Tibial artery (tissue), 4 donors: ENCODE results near the gene LGR5.
"Not testable (repeated sequence)": the region's sequence is repeated elsewhere in the genome, so short reads cannot be mapped to it uniquely, and the experiment has no call there.

Source experiments
- DNase-seq, 2 donors: peaks; one replicate each; pipeline ENCODE4 v3.0.0-alpha.2; 2019
- H3K27ac ChIP-seq, 2 donors: fragments of 200-600 bp; sonication (generic) in 1 of 2; 1 replicate in 1 of 2; 2 replicates in 1 of 2; pipeline ENCODE4 v1.5.1; 2018 to 2019; ENCODE audit warnings: mild to moderate bottlenecking in 1 of 2
- H3K27me3 ChIP-seq, 2 donors: fragments of 200-600 bp; sonication (generic) in 1 of 2; one replicate each; pipeline versions ENCODE4 v1.5.1 to v1.6.0; 2016 to 2019
- H3K36me3 ChIP-seq, 3 donors: fragments of 200-600 bp; sonication (generic) in 2 of 3; one replicate each; pipeline ENCODE4 v1.5.1; 2016 to 2019; ENCODE audit warnings: mild to moderate bottlenecking in 2 of 3
- H3K4me1 ChIP-seq, 4 donors: fragments of 200-600 bp; sonication (generic) in 2 of 4; 1 replicate in 3 of 4; 2 replicates in 1 of 4; pipeline ENCODE4 v1.5.1; 2016 to 2019
- H3K4me3 ChIP-seq, 2 donors: fragments of 200-600 bp; sonication (generic) in 1 of 2; 1 replicate in 1 of 2; 2 replicates in 1 of 2; pipeline ENCODE4 v1.5.1; 2018 to 2019; ENCODE audit warnings: mild to moderate bottlenecking in 2 of 2
- H3K9me3 ChIP-seq, 3 donors: fragments of 200-600 bp; sonication (generic) in 1 of 3; one replicate each; pipeline ENCODE4 v1.5.1; 2016 to 2019
- CTCF ChIP-seq, 2 experiments: fragments of 200-600 bp in 1 of 2; fragments of 450-650 bp in 1 of 2; IDR thresholded peaks; one replicate each; pipeline ENCODE4 v1.5.1; 2017 to 2019; ENCODE audit warnings: antibody characterized with exemption in 2 of 2, mild to moderate bottlenecking in 1 of 2, moderate library complexity in 1 of 2
- intact Hi-C: fragments of 100-400 bp; cut with DNase I; formaldehyde crosslinking; loops from one replicate; pipeline ENCODE4 v1.15.0; 2023; ENCODE audit warnings: low total_unique reads

The LGR5 gene

GRCh38 chr12:71555191-71555590 is 115.6 kb downstream of the LGR5 start:
- Histone ChIP-seq H3K9me3 (no peaks in the 10 kb centered on the region), H3K27ac (no peak overlapping the region), H3K27me3 (no peaks in the 10 kb centered on the region), H3K4me3 (no peak overlapping the region), H3K4me1 (no peaks in the 10 kb centered on the region), H3K36me3 (no peaks in the 10 kb centered on the region)
- intact Hi-C loops = no loop called here
- DNase-seq = no peak
- TF ChIP-seq CTCF (IDR thresholded peaks at IDR 0.05) = no peak

- intact Hi-C loops, H3K36me3 ChIP-seq: not testable (repeated sequence)
Measured at GRCh38 chr12:71555789-71556188, 116.2 kb downstream of the LGR5 start.

GRCh38 chr12:71556448-71556847 is 116.8 kb downstream of the LGR5 start:
- no peaks in the 10 kb centered on the region for H3K9me3 ChIP-seq
- no peaks in the 10 kb centered on the region for H3K4me1 ChIP-seq
- no peak overlapping the region for H3K4me3 ChIP-seq
- no peaks in the 10 kb centered on the region for H3K36me3 ChIP-seq
- no peak overlapping the region for H3K27ac ChIP-seq
- TF ChIP-seq CTCF (IDR thresholded peaks at IDR 0.05) = no peak
- intact Hi-C loops = no loop called here
- no peak for DNase-seq
- H3K27me3 ChIP-seq = no peaks in the 10 kb centered on the region

More at GRCh38 chr12:71555789-71556188, 116.2 kb downstream of the LGR5 start:
- H3K27me3 ChIP-seq, H3K4me1 ChIP-seq, H3K27ac ChIP-seq, DNase-seq, H3K4me3 ChIP-seq, H3K9me3 ChIP-seq: not testable (repeated sequence)

- no peaks in the 10 kb centered on the region for H3K4me1 ChIP-seq
- H3K36me3 ChIP-seq = no peaks in the 10 kb centered on the region
- no peak for TF ChIP-seq CTCF (IDR thresholded peaks at IDR 0.05)
- no peaks in the 10 kb centered on the region for H3K27me3 ChIP-seq
- no peak overlapping the region for H3K27ac ChIP-seq
- DNase-seq = no peak
- H3K9me3 ChIP-seq = no peaks in the 10 kb centered on the region
- no peak overlapping the region for H3K4me3 ChIP-seq
- intact Hi-C loops = no loop called here
Measured at GRCh38 chr12:71556875-71557274, 117.3 kb downstream of the LGR5 start.

- no peak for DNase-seq
- no peak overlapping the region for H3K4me3 ChIP-seq
- no peaks in the 10 kb centered on the region for H3K27me3 ChIP-seq
- intact Hi-C loops = no loop called here
- no peak for TF ChIP-seq CTCF (IDR thresholded peaks at IDR 0.05)
- no peaks in the 10 kb centered on the region for H3K4me1 ChIP-seq
- H3K27ac ChIP-seq = no peak overlapping the region
- no peaks in the 10 kb centered on the region for H3K9me3 ChIP-seq
- no peaks in the 10 kb centered on the region for H3K36me3 ChIP-seq
Measured at GRCh38 chr12:71558445-71558844, 118.8 kb downstream of the LGR5 start.

GRCh38 chr12:71562676-71563595 is 123.3 kb downstream of the LGR5 start:
- DNase-seq = no peak
- TF ChIP-seq CTCF (IDR thresholded peaks at IDR 0.05) = no peak
- no peaks in the 10 kb centered on the region for H3K27me3 ChIP-seq
- H3K4me3 ChIP-seq = no peak overlapping the region
- H3K36me3 ChIP-seq = no peaks in the 10 kb centered on the region
- intact Hi-C loops = no loop called here
- no peaks in the 10 kb centered on the region for H3K9me3 ChIP-seq
- H3K4me1 ChIP-seq = no peaks in the 10 kb centered on the region
- H3K27ac ChIP-seq = no peak overlapping the region
